H1 (cell line): Measurements from ENCODE around the gene NXN. TPM values are rescaled to one million over a fixed set of nuclear protein-coding genes. Genes with fewer than 3 reads are reported as not detected.

Experiments used
- CHD2 ChIP-seq: IDR thresholded peaks from 2 replicates; pipeline ENCODE4 v1.6.1; 2012; ENCODE audit warnings: low read length, improper control_type of control experiment
- POLR2AphosphoS5 ChIP-seq: IDR thresholded peaks from 2 replicates; pipeline ENCODE4 v1.6.1; 2011; ENCODE audit warnings: low read depth, low read length
- YY1 ChIP-seq: IDR thresholded peaks from 2 replicates; pipeline ENCODE4 v1.6.1; 2011; ENCODE audit warnings: low read depth, mild to moderate bottlenecking, low read length
- polyA plus RNA-seq, 7 experiments: library from polyadenylated mRNA; depleted of rRNA in 3 of 7; stranded (reverse) in 5 of 7; unstranded in 2 of 7; fragments of >200 nt in 5 of 7; fragments of 200-250 nt in 2 of 7; gene quantifications; 1 replicate in 5 of 7; 2 replicates in 1 of 7; 4 replicates in 1 of 7; pipeline versions ENCODE4 v1.2.1 to v1.2.3, GENCODE V29; 2011 to 2013; ENCODE audit warnings: missing spikeins in 2 of 7, mixed read lengths in 2 of 7
- total RNA-seq: library from RNA; stranded (reverse); fragmentation: NEBNext Ultra II Directional; extraction: Animal tissue kit (Norgen Biotek cat#: 25700); gene quantifications from 2 replicates; pipeline ENCODE4 v1.2.1, GENCODE V29; 2021

NXN gene
- total and polyA plus RNA-seq, 2 of the 8 experiments (the other 6 are each of a cell fraction or from before 2014, with no cell fraction given), result 94.1 to 107 TPM

- TF ChIP-seq POLR2AphosphoS5 (no peak), CHD2 (no peak), YY1 (no peak)
- TF ChIP-seq, all 59 proteins: peak for 0
These were observed 3.3 kb downstream of the NXN start (continued) for GRCh38 chr17:976312-976711.
